ENCODE measurements around the gene NEURL3. TPM values are rescaled to one million over a fixed set of nuclear protein-coding genes. Genes with fewer than 3 reads are reported as not detected.

NEURL3 gene
- total RNA-seq, 1 donor from 2014 or later: not detected

- Histone ChIP-seq H3K4me3 (no peak overlapping the region), H3K27me3 (peaks cover 60% of the 10 kb centered on the region), H3K27ac (no peak overlapping the region), H3K79me2 (ENCODE audit: low read depth) (no peaks in the 10 kb centered on the region), H3K9me3 (ENCODE audit: low read depth) (no peaks in the 10 kb centered on the region), H3K9ac (no peak overlapping the region), H4K20me1 (ENCODE audit: low read depth) (no peaks in the 10 kb centered on the region), H3F3A (ENCODE audit: low read depth) (no peaks in the 10 kb centered on the region), H3K36me3 (no peaks in the 10 kb centered on the region), H3K4me1 (peaks cover 9% of the 10 kb centered on the region), H3K4me2 (no peak overlapping the region), H2AFZ (replicated peaks) (no peak overlapping the region)
- no peak overlapping the region for H3K4me3 Mint-ChIP-seq
- H3K4me1 Mint-ChIP-seq: peaks cover 34% of the 10 kb centered on the region
- DNase-seq (ENCODE audit: low spot score): no peak
- H3K9me3 Mint-ChIP-seq: no peaks in the 10 kb centered on the region
- H3K27me3 Mint-ChIP-seq (ENCODE audit: insufficient read depth, low read depth): peaks cover 9% of the 10 kb centered on the region
- TF ChIP-seq EZH2phosphoT487 (IDR thresholded peaks at IDR 0.05): no peak
- TF ChIP-seq CTCF (IDR thresholded peaks at IDR 0.05): no peak
- no peak for TF ChIP-seq EZH2 (IDR thresholded peaks at IDR 0.05)
- no peaks in the 10 kb centered on the region for H3K36me3 Mint-ChIP-seq
- H3K27ac Mint-ChIP-seq: no peak overlapping the region
Observed at GRCh38 chr2:96530474-96531357, 25.6 kb upstream of the NEURL3 start.

GRCh38 chr2:96530144-96530430, 24.9 kb upstream of the NEURL3 start:
- no peak overlapping the region for H3K4me3 ChIP-seq
- peaks cover 66% of the 10 kb centered on the region for H3K27me3 ChIP-seq
- no peak overlapping the region for H3K27ac ChIP-seq
- H3K9ac ChIP-seq: no peak overlapping the region
- H4K20me1 ChIP-seq (ENCODE audit: low read depth): no peaks in the 10 kb centered on the region
- H3F3A ChIP-seq (ENCODE audit: low read depth): no peaks in the 10 kb centered on the region
- Mint-ChIP-seq H3K4me3 (no peak overlapping the region), H3K4me1 (peaks cover 34% of the 10 kb centered on the region), H3K27me3 (ENCODE audit: insufficient read depth, low read depth) (peaks cover 8% of the 10 kb centered on the region), H3K9me3 (no peaks in the 10 kb centered on the region), H3K27ac (no peak overlapping the region), H3K36me3 (no peaks in the 10 kb centered on the region)
- DNase-seq (ENCODE audit: low spot score): no peak
- H3K4me2 ChIP-seq: no peak overlapping the region
- H2AFZ ChIP-seq (replicated peaks): no peak overlapping the region
- H3K36me3 ChIP-seq: no peaks in the 10 kb centered on the region
- H3K9me3 ChIP-seq (ENCODE audit: low read depth): no peaks in the 10 kb centered on the region
- H3K4me1 ChIP-seq: peaks cover 9% of the 10 kb centered on the region
- TF ChIP-seq EZH2 (IDR thresholded peaks at IDR 0.05) (no peak), EZH2phosphoT487 (IDR thresholded peaks at IDR 0.05) (no peak), CTCF (IDR thresholded peaks at IDR 0.05) (no peak)
- H3K79me2 ChIP-seq (ENCODE audit: low read depth): no peaks in the 10 kb centered on the region

GRCh38 chr2:96529376-96530143, 24.4 kb upstream of the NEURL3 start:
- peaks cover 34% of the 10 kb centered on the region for H3K4me1 Mint-ChIP-seq

More at GRCh38 chr2:96529376-96530143, 24.4 kb upstream of the NEURL3 start:
- Histone ChIP-seq H4K20me1 (ENCODE audit: low read depth) (no peaks in the 10 kb centered on the region), H3K9ac (no peak overlapping the region), H3K27ac (no peak overlapping the region), H3K9me3 (ENCODE audit: low read depth) (no peaks in the 10 kb centered on the region), H3K4me2 (no peak overlapping the region), H3F3A (ENCODE audit: low read depth) (no peaks in the 10 kb centered on the region), H3K36me3 (no peaks in the 10 kb centered on the region), H3K4me1 (peaks cover 9% of the 10 kb centered on the region), H3K4me3 (no peak overlapping the region), H2AFZ (replicated peaks) (no peak overlapping the region), H3K27me3 (peaks cover 71% of the 10 kb centered on the region), H3K79me2 (ENCODE audit: low read depth) (no peaks in the 10 kb centered on the region)
- no peak overlapping the region for H3K4me3 Mint-ChIP-seq
- no peak for DNase-seq (ENCODE audit: low spot score)
- peaks cover 8% of the 10 kb centered on the region for H3K27me3 Mint-ChIP-seq (ENCODE audit: insufficient read depth, low read depth)
- H3K9me3 Mint-ChIP-seq: no peaks in the 10 kb centered on the region
- H3K27ac Mint-ChIP-seq: no peak overlapping the region
- TF ChIP-seq EZH2phosphoT487 (IDR thresholded peaks at IDR 0.05) (no peak), CTCF (IDR thresholded peaks at IDR 0.05) (no peak), EZH2 (IDR thresholded peaks at IDR 0.05) (no peak)
- H3K36me3 Mint-ChIP-seq: no peaks in the 10 kb centered on the region
